ENCODE measurements around the gene TIMMDC1.

DNA sequence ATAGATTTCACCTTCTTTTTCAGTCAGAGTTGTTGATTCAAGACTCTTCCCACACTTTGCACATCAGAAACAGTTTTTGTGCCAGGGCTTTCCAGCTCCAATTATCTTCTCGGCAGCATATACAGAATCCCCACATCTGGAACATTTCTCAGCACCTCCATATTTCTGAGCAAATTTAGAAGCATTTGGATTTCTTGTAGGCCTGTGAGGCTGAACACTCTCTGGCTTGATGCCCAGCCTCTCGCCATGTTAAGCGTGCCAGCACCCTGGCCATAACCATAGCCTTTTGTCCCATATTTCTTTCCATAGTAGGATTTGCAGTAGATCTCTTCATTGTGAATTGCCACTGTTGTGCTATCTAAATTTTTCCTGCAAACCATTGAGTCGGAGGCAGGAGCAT is 32.8 kb downstream of the TIMMDC1 start:
- no peak for TF ChIP-seq CTCF (conservative IDR thresholded peaks at IDR 0.05)
- no peak for TF ChIP-seq ZFX (IDR thresholded peaks at IDR 0.05)

All from C4-2B (cell line).